H1 (cell line): ENCODE results near the gene KLC4. TPM values are rescaled to one million over a fixed set of nuclear protein-coding genes. Genes with fewer than 3 reads are reported as not detected.

Experiments used
- ATF3 ChIP-seq: IDR thresholded peaks from 2 replicates; pipeline ENCODE4 v1.6.1; 2011; ENCODE audit warnings: low read depth, mild to moderate bottlenecking, low read length; ENCODE audit not compliant: insufficient read depth
- CHD7 ChIP-seq: fragments of 300-600 bp; sonication (generic); IDR thresholded peaks from 2 replicates; pipeline ENCODE4 v1.7.1; 2012; ENCODE audit warnings: low read length, moderate library complexity, mild to moderate bottlenecking, inconsistent platforms; ENCODE audit not compliant: insufficient replicate concordance
- polyA plus RNA-seq, 7 experiments: library from polyadenylated mRNA; depleted of rRNA in 3 of 7; stranded (reverse) in 5 of 7; unstranded in 2 of 7; fragments of >200 nt in 5 of 7; fragments of 200-250 nt in 2 of 7; gene quantifications; 1 replicate in 5 of 7; 2 replicates in 1 of 7; 4 replicates in 1 of 7; pipeline versions ENCODE4 v1.2.1 to v1.2.3, GENCODE V29; 2011 to 2013; ENCODE audit warnings: missing spikeins in 2 of 7, mixed read lengths in 2 of 7
- total RNA-seq: library from RNA; stranded (reverse); fragmentation: NEBNext Ultra II Directional; extraction: Animal tissue kit (Norgen Biotek cat#: 25700); gene quantifications from 2 replicates; pipeline ENCODE4 v1.2.1, GENCODE V29; 2021

KLC4 gene
- total and polyA plus RNA-seq, 2 of the 8 experiments (the other 6 are each of a cell fraction or from before 2014, with no cell fraction given): 15.7 to 28.5 TPM

GRCh38 chr6:43032326-43032725 lies 27.1 kb upstream of the KLC4 start (continued):
- TF ChIP-seq CHD7 (no peak), ATF3 (no peak)
- TF ChIP-seq, all 59 proteins: peak for 0
